ENCODE measurements around the gene PRKCE.

GRCh38 chr2:45723857-45724256, 72.4 kb downstream of the PRKCE start:
- TF ChIP-seq CTCF (IDR thresholded peaks at IDR 0.05): no peak
- no peak for TF ChIP-seq POLR2A (IDR thresholded peaks at IDR 0.05)
